Mammary epithelial cell (primary cell): ENCODE data around the gene BAIAP3.

Experiments
- EZH2 ChIP-seq: IDR thresholded peaks from 2 replicates; pipeline ENCODE4 v1.6.1; 2012; ENCODE audit warnings: low read length, inconsistent platforms, borderline replicate concordance
- TF ChIP-seq, protein P1 (sequence below), 2 donors: IDR thresholded peaks in 1 of 2; conservative IDR thresholded peaks in 1 of 2; 2 replicates each; pipeline ENCODE4 v1.5.1; 2011 to 2012; ENCODE audit warnings: inconsistent platforms in 2 of 2, low read length in 2 of 2, mild to moderate bottlenecking in 2 of 2, control low read depth in 1 of 2, low read depth in 1 of 2; ENCODE audit not compliant: insufficient read depth in 1 of 2; ENCODE audit errors: extremely low read depth in 1 of 2

DNA sequence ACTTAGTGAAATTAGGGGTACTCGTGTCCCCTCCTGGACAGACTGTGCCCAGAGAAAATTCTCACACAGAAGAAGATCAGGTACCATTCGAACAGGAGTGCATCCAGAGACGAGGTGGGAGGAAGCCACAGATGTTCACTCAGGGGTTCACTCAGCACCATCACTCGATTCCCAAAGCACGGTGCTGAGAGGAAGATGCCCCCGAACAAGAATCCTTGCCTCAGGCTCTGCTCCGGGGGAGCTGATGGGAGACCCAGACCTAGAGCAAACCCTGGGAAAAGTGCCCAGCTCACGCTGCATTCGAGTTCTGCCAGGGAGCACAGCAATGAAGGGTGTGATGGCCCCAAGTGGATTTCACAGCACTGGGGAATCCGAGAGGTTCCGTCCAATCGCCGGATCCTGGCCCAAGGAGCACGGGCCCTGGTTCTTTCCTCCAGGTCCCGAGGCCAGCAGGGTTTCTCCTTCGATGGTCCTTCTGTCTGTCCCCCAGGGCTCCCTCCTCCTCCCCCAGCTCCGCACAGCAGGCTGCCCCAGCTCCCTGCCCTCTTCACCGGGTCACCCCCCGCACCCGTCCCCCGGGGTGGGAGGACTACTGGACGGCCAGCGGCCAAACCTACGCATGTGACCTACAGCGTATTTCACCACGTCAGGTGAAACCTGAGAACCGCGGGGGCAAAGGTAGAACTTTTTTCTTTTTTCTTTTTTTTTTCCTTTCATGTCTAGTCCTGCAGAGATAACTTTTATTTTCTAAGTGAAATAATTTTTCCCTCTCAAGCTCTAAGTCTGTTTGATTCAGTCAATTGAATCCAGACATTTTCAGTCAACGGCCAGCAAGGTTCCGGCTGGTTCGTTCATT, 34.2 kb upstream of the BAIAP3 start:
- TF ChIP-seq, protein P1, sequence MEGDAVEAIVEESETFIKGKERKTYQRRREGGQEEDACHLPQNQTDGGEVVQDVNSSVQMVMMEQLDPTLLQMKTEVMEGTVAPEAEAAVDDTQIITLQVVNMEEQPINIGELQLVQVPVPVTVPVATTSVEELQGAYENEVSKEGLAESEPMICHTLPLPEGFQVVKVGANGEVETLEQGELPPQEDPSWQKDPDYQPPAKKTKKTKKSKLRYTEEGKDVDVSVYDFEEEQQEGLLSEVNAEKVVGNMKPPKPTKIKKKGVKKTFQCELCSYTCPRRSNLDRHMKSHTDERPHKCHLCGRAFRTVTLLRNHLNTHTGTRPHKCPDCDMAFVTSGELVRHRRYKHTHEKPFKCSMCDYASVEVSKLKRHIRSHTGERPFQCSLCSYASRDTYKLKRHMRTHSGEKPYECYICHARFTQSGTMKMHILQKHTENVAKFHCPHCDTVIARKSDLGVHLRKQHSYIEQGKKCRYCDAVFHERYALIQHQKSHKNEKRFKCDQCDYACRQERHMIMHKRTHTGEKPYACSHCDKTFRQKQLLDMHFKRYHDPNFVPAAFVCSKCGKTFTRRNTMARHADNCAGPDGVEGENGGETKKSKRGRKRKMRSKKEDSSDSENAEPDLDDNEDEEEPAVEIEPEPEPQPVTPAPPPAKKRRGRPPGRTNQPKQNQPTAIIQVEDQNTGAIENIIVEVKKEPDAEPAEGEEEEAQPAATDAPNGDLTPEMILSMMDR (conservative IDR thresholded peaks at IDR 0.05 in 1 of 2, IDR thresholded peaks at IDR 0.05 in 1 of 2; ENCODE audit: extremely low read depth in 1 of 2, insufficient read depth in 1 of 2, low read depth in 1 of 2, low read length in 2 of 2) = no peak
- TF ChIP-seq EZH2 = no peak
